Keratinocyte (primary cell): Measurements from ENCODE around the gene FKBP1A.

Source experiments
- CTCF ChIP-seq, 3 experiments: IDR thresholded peaks in 1 of 3; conservative IDR thresholded peaks in 1 of 3; optimal IDR thresholded peaks in 1 of 3; 2 replicates in 2 of 3; 3 replicates in 1 of 3; pipeline versions ENCODE3 to v1.5.1; 2011; ENCODE audit warnings: low read length in 3 of 3, mild to moderate bottlenecking in 3 of 3, moderate library complexity in 2 of 3, control low read depth in 1 of 3, inconsistent platforms in 1 of 3; ENCODE audit not compliant: insufficient read depth in 2 of 3; ENCODE audit errors: extremely low read depth in 1 of 3
- EZH2 ChIP-seq: IDR thresholded peaks from one replicate; pipeline ENCODE4 v1.6.1; 2012; ENCODE audit warnings: inconsistent platforms, mild to moderate bottlenecking, low read length, moderate library complexity

DNA sequence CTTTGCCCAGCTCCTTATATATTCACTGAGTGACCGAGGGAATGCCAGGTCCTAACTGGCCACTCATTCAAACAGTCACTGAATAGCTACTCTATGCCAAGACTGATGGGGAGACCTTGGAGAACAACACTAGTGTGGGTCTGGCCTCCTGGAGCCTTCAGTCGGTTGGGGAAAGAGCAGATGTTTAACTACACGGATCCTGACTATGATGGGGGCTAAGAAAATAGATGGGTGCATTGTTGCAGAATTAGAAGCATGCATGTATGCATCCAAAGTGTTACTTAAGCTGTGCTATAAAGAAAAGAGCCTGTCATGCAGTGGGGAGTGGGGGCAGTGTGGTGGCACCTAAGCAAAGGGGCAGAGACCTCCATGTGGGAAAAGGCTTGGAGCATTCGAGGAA lies 6.5 kb downstream of the FKBP1A start:
- TF ChIP-seq CTCF (optimal IDR thresholded peaks at IDR 0.05 in 1 of 3, IDR thresholded peaks at IDR 0.05 in 1 of 3, conservative IDR thresholded peaks at IDR 0.05 in 1 of 3; ENCODE audit: extremely low read depth in 1 of 3, insufficient read depth in 2 of 3, low read length in 3 of 3) (no peak), EZH2 (no peak)
